Thyroid gland (tissue), 4 donors: ENCODE measurements around the gene WDPCP. TPM values are rescaled to one million over a fixed set of nuclear protein-coding genes. Genes with fewer than 3 reads are reported as not detected.

Source experiments
- DNase-seq, 2 donors: peaks; one replicate each; pipeline ENCODE4 v3.0.0-alpha.2; 2019
- H3K27ac ChIP-seq, 3 donors: fragments of 200-600 bp; sonication (generic); 1 replicate in 2 of 3; 2 replicates in 1 of 3; pipeline ENCODE4 v1.5.1; 2016 to 2019; ENCODE audit warnings: mild to moderate bottlenecking in 1 of 3, moderate library complexity in 1 of 3
- H3K27me3 ChIP-seq: fragments of 200-600 bp; sonication (generic); one replicate; pipeline ENCODE4 v1.5.1; 2019
- H3K36me3 ChIP-seq, 2 donors: fragments of 200-600 bp; sonication (generic); one replicate each; pipeline ENCODE4 v1.5.1; 2016 to 2019
- H3K4me1 ChIP-seq, 2 donors: fragments of 200-600 bp; sonication (generic); one replicate each; pipeline ENCODE4 v1.5.1; 2017 to 2019
- H3K4me3 ChIP-seq, 3 donors: fragments of 200-600 bp; sonication (generic); replicated peaks in 1 of 3; 1 replicate in 2 of 3; 2 replicates in 1 of 3; pipeline ENCODE4 v1.5.1; 2016; ENCODE audit warnings: mild to moderate bottlenecking in 1 of 3
- H3K9me3 ChIP-seq: fragments of 200-600 bp; sonication (generic); one replicate; pipeline ENCODE4 v1.5.1; 2017
- POLR2A ChIP-seq, 2 donors: fragments of 450-650 bp; IDR thresholded peaks; one replicate each; pipeline ENCODE4 v1.6.1; 2017; ENCODE audit warnings: antibody characterized with exemption in 2 of 2, mild to moderate bottlenecking in 2 of 2, moderate library complexity in 1 of 2
- WGBS, 2 donors: methylation state at CpG; one replicate each; pipeline ENCODE4 v1.1.5; 2017; 5-methylcytosine and 5-hydroxymethylcytosine counted together
- intact Hi-C: fragments of 100-400 bp; cut with DNase I; formaldehyde crosslinking; loops from one replicate; pipeline ENCODE4 v1.15.1; 2023
- total RNA-seq, 4 donors: library from RNA; depleted of rRNA; stranded (reverse); fragments of >200 nt; gene quantifications; one replicate each; pipeline ENCODE4 v1.2.3, GENCODE V29; 2016
- TF ChIP-seq, protein P1 (sequence below), 6 experiments: fragments of 200-600 bp in 3 of 6; fragments of 450-650 bp in 3 of 6; sonication (generic) in 3 of 6; IDR thresholded peaks; one replicate each; pipeline ENCODE4 v1.5.1; 2016 to 2019; ENCODE audit warnings: antibody characterized with exemption in 6 of 6, mild to moderate bottlenecking in 2 of 6, inconsistent platforms in 1 of 6, moderate library complexity in 1 of 6

WDPCP gene
- total RNA-seq, 4 donors from 2014 or later, result 18.3 to 33.1 (median 22.0) TPM

DNA sequence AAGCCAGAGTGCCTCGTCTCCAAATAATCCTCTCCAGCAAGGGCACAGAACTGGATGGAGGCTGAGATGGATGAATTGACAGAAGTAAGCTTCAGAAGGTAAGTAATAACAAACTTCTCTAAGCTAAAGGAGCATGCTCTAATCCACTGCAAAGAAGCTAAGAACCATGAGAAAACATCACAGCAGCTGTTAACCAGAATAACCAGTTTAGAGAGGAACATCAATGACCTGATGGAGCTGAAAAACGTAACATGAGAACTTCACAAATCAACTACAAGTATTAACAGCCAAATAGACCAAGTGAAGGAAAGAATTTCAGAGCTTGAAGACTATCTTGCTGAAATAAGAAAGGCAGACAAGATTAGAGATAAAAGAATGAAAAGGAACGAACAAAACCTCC is 32.3 kb downstream of the WDPCP start:
- H3K36me3 ChIP-seq, result no peaks in the 10 kb centered on the region
- no peak overlapping the region for H3K27ac ChIP-seq
- no peaks in the 10 kb centered on the region for H3K9me3 ChIP-seq
- no peaks in the 10 kb centered on the region for H3K4me1 ChIP-seq
- no peak for TF ChIP-seq POLR2A (IDR thresholded peaks at IDR 0.05)
- TF ChIP-seq, protein P1, sequence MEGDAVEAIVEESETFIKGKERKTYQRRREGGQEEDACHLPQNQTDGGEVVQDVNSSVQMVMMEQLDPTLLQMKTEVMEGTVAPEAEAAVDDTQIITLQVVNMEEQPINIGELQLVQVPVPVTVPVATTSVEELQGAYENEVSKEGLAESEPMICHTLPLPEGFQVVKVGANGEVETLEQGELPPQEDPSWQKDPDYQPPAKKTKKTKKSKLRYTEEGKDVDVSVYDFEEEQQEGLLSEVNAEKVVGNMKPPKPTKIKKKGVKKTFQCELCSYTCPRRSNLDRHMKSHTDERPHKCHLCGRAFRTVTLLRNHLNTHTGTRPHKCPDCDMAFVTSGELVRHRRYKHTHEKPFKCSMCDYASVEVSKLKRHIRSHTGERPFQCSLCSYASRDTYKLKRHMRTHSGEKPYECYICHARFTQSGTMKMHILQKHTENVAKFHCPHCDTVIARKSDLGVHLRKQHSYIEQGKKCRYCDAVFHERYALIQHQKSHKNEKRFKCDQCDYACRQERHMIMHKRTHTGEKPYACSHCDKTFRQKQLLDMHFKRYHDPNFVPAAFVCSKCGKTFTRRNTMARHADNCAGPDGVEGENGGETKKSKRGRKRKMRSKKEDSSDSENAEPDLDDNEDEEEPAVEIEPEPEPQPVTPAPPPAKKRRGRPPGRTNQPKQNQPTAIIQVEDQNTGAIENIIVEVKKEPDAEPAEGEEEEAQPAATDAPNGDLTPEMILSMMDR (IDR thresholded peaks at IDR 0.05), result no peak
- no peaks in the 10 kb centered on the region for H3K27me3 ChIP-seq
- no peak overlapping the region for H3K4me3 ChIP-seq
- 73 to 74% methylated on average over 3 of the region's 3 CpGs for WGBS, 2 donors
- DNase-seq, result no peak
- intact Hi-C loops, result no loop called here

GRCh38 chr2:63555299-63555698 is 33.0 kb downstream of the WDPCP start:
- H3K4me3 ChIP-seq, result no peak overlapping the region

DNA sequence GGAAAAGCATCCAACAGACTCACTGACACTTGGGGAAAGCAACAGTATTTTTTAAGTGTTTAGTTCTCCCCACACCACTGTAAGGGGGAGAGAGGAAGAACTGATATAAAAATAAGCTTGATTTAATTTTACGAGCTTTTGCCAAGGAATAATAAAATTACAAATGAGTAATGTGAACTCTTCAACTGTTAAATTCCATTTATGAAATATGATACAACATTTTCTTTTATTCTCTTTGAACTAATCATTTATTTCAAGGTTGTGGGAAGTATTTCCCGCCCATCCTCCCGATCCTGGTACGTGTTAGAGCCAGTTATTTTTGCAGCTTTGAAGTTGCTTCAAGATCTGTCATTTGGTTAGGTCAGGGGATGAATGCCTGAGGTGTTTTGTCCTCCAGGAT is 35.2 kb downstream of the WDPCP start:
- H3K9me3 ChIP-seq, result no peaks in the 10 kb centered on the region
- no peak overlapping the region for H3K27ac ChIP-seq
- no peaks in the 10 kb centered on the region for H3K4me1 ChIP-seq
- intact Hi-C loops, result no loop called here
- DNase-seq, result no peak
- WGBS, 2 donors, result 69 to 79% methylated on average over 4 of the region's 4 CpGs
- H3K4me3 ChIP-seq, result no peak overlapping the region
- no peaks in the 10 kb centered on the region for H3K36me3 ChIP-seq
- H3K27me3 ChIP-seq, result no peaks in the 10 kb centered on the region
- no peak for TF ChIP-seq POLR2A (IDR thresholded peaks at IDR 0.05)
- TF ChIP-seq, protein P1 (IDR thresholded peaks at IDR 0.05), result no peak

More at GRCh38 chr2:63555299-63555698, 33.0 kb downstream of the WDPCP start:
- no peak overlapping the region for H3K27ac ChIP-seq
- H3K27me3 ChIP-seq, result no peaks in the 10 kb centered on the region
- DNase-seq, result no peak
- no peaks in the 10 kb centered on the region for H3K9me3 ChIP-seq
- intact Hi-C loops, result no loop called here
- no peaks in the 10 kb centered on the region for H3K36me3 ChIP-seq
- TF ChIP-seq, protein P1 (IDR thresholded peaks at IDR 0.05), result no peak
- no peak for TF ChIP-seq POLR2A (IDR thresholded peaks at IDR 0.05)
- no peaks in the 10 kb centered on the region for H3K4me1 ChIP-seq
- 93 to 100% methylated on average over 2 to 4 of the region's 7 CpGs for WGBS, 2 donors

DNA sequence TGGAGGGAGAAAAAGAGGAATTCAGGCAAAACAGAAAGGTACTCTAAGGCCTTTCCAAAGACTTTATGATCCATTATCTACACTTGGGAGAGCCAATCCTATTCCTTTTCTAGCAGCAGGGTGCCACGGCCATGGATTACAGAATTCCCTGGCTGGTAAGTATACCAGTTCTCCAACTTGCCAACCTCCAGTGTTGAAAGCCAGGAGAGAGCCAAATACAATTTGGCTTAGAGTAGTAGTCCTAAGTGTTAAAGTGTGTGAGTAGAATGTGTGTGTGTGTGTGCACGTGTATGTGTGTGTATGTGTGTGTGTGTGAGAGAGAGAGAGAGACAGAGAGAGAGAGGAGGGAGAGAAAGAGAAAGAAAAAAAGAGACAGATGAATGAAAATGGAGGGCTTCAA is 43.3 kb downstream of the WDPCP start:
- Histone ChIP-seq H3K27me3 (no peaks in the 10 kb centered on the region), H3K4me3 (no peak overlapping the region), H3K4me1 (no peaks in the 10 kb centered on the region), H3K9me3 (no peaks in the 10 kb centered on the region), H3K27ac (no peak overlapping the region), H3K36me3 (no peaks in the 10 kb centered on the region)
- 90 to 98% methylated on average over 2 of the region's 2 CpGs for WGBS, 2 donors
- intact Hi-C loops, result no loop called here
- no peak for DNase-seq
- no peak for TF ChIP-seq POLR2A (IDR thresholded peaks at IDR 0.05)
- TF ChIP-seq, protein P1 (IDR thresholded peaks at IDR 0.05), result no peak

GRCh38 chr2:63544017-63544627 is 44.2 kb downstream of the WDPCP start:
- no peaks in the 10 kb centered on the region for H3K27me3 ChIP-seq
- no peaks in the 10 kb centered on the region for H3K4me1 ChIP-seq
- H3K36me3 ChIP-seq, result no peaks in the 10 kb centered on the region
- 99 to 100% methylated on average over 1 of the region's 1 CpG for WGBS, 2 donors
- H3K9me3 ChIP-seq, result no peaks in the 10 kb centered on the region
- H3K27ac ChIP-seq, result no peak overlapping the region
- DNase-seq, result no peak
- no peak for TF ChIP-seq POLR2A (IDR thresholded peaks at IDR 0.05)
- TF ChIP-seq, protein P1 (IDR thresholded peaks at IDR 0.05), result peak in 1 of 6 experiments; percentile 44
- intact Hi-C loops, result no loop called here
- no peak overlapping the region for H3K4me3 ChIP-seq
